Parathyroid adenoma (tissue), 2 donors: ENCODE data around the gene TRABD.

ENCODE experiments used
- H2AFZ ChIP-seq: fragments of 300-600 bp; sonication (generic); one replicate; pipeline ENCODE4 v1.7.0; 2017; ENCODE audit warnings: antibody characterized with exemption, mild to moderate bottlenecking
- H3K27ac ChIP-seq: fragments of 300-600 bp; sonication (generic); one replicate; pipeline ENCODE4 v1.7.0; 2017
- H3K27me3 ChIP-seq: fragments of 300-600 bp; sonication (generic); one replicate; pipeline ENCODE4 v1.7.0; 2017; ENCODE audit warnings: low read length; ENCODE audit not compliant: control insufficient read depth, insufficient read depth
- H3K36me3 ChIP-seq: fragments of 300-600 bp; sonication (generic); one replicate; pipeline ENCODE4 v1.7.0; 2017; ENCODE audit warnings: low read length; ENCODE audit not compliant: control insufficient read depth, insufficient read depth
- H3K4me1 ChIP-seq: fragments of 300-600 bp; sonication (generic); one replicate; pipeline ENCODE4 v1.7.0; 2017; ENCODE audit warnings: control low read depth
- H3K4me2 ChIP-seq: fragments of 300-600 bp; sonication (generic); one replicate; pipeline ENCODE4 v1.7.0; 2017; ENCODE audit warnings: low read length
- H3K4me3 ChIP-seq: fragments of 300-600 bp; sonication (generic); one replicate; pipeline ENCODE4 v1.7.0; 2017; ENCODE audit warnings: low read depth, low read length
- H3K79me2 ChIP-seq: fragments of 300-600 bp; sonication (generic); one replicate; pipeline ENCODE4 v1.7.0; 2017; ENCODE audit warnings: control low read depth
- H3K9ac ChIP-seq: fragments of 300-600 bp; sonication (generic); one replicate; pipeline ENCODE4 v1.7.0; 2017; ENCODE audit warnings: mild to moderate bottlenecking
- H3K9me3 ChIP-seq: fragments of 300-600 bp; sonication (generic); one replicate; pipeline ENCODE4 v1.7.0; 2017; ENCODE audit warnings: low read length; ENCODE audit not compliant: control insufficient read depth
- TF ChIP-seq, protein P1 (sequence below): fragments of 300-600 bp; sonication (generic); IDR thresholded peaks from one replicate; pipeline ENCODE4 v1.7.0; 2017; ENCODE audit warnings: antibody characterized with exemption, mild to moderate bottlenecking
- donor health status: primary hyperparathyroidism.

The TRABD gene

DNA sequence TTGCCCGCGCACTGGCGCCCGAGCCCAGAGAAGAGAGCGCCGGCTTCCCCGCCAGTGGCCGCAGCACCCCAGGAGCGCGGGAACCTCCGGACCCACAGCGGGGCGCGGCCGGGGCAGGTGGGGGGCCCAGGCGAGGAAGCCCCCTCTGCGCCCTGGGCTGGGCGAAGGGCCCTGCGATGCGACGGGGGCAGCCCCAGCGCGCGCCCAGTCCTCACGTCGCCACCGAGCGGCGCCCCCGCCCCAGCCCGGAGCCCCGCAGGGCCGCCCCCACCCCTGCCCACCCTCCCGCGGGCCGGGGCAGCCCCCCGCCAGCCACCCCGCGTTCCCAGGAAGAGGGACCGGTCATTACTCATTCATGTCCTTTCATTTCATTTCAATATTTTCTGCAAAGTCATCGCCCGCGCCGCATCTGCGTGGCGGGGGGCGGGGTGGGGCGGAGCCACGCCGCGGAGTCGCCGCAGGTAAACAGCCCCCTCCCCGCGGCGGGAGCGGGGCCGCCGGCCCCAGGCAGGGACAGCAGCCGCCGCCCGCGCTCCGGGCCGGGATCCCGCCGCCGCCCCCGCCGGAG, 15.9 kb upstream of the TRABD start:
- H3K4me3 ChIP-seq: no peak overlapping the region
- no peak overlapping the region for H3K27ac ChIP-seq
- H3K9me3 ChIP-seq: no peaks in the 10 kb centered on the region
- no peak overlapping the region for H2AFZ ChIP-seq
- peak overlapping the region; percentile 38 for H3K4me2 ChIP-seq
- TF ChIP-seq, protein P1, sequence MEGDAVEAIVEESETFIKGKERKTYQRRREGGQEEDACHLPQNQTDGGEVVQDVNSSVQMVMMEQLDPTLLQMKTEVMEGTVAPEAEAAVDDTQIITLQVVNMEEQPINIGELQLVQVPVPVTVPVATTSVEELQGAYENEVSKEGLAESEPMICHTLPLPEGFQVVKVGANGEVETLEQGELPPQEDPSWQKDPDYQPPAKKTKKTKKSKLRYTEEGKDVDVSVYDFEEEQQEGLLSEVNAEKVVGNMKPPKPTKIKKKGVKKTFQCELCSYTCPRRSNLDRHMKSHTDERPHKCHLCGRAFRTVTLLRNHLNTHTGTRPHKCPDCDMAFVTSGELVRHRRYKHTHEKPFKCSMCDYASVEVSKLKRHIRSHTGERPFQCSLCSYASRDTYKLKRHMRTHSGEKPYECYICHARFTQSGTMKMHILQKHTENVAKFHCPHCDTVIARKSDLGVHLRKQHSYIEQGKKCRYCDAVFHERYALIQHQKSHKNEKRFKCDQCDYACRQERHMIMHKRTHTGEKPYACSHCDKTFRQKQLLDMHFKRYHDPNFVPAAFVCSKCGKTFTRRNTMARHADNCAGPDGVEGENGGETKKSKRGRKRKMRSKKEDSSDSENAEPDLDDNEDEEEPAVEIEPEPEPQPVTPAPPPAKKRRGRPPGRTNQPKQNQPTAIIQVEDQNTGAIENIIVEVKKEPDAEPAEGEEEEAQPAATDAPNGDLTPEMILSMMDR: no peak
- no peaks in the 10 kb centered on the region for H3K36me3 ChIP-seq
- no peaks in the 10 kb centered on the region for H3K79me2 ChIP-seq
- H3K4me1 ChIP-seq: no peaks in the 10 kb centered on the region
- no peak overlapping the region for H3K9ac ChIP-seq
- H3K27me3 ChIP-seq: no peaks in the 10 kb centered on the region

DNA sequence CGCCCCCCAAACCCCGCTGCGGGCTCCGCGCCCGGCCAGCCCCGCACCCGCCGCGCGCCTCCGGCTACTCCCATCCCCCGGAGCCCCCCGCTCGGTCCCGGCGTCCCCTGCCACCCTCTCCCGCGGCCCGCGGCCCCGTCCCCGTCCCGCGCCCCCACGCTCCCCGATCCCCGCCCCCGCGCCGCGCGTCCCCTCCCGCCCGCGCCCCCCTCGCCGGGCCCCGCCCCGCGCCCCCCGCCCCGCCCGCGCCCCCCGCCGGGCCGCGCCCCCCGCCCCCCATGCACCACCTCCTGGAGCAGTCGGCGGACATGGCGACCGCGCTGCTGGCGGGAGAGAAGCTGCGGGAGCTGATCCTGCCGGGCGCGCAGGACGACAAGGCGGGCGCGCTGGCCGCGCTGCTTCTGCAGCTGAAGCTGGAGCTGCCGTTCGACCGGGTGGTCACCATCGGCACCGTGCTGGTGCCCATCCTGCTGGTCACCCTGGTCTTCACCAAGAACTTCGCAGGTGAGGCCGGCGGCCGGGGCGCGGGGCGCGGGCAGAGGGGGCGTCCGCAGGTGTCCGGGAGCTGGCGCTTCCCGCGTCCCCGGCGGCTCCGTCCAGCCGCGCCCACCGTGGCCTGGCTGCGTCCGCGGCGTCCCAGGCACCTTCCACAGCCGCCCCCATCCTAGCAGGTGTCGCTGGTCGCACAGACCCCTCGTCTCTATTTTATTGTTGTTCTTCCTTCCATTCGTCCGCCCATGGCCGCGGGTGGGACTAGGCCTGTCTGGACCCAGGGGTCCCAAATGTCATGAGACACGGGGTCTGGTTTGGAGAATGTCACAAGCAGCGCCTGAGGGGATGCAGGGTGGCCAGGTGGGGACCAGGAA, 15.0 kb upstream of the TRABD start, which contains the start of gene PANX2:
Gene PANX2, plus strand, starts transcription at position 279 of the 866 bp plus-strand sequence. Its CDS starts 0 bp downstream, at position 279.
- Histone ChIP-seq H3K4me1 (no peaks in the 10 kb centered on the region), H3K27ac (no peak within 1 kb of the TSS), H3K36me3 (no peaks in the 10 kb centered on the region), H3K9ac (no peak within 1 kb of the TSS), H3K4me3 (no peak within 1 kb of the TSS), H3K79me2 (no peaks in the 10 kb centered on the region), H3K27me3 (no peaks in the 10 kb centered on the region), H2AFZ (no peak within 1 kb of the TSS), H3K4me2 (peak within 1 kb of the TSS; percentile 47), H3K9me3 (no peaks in the 10 kb centered on the region)
- TF ChIP-seq, protein P1: no peak

DNA sequence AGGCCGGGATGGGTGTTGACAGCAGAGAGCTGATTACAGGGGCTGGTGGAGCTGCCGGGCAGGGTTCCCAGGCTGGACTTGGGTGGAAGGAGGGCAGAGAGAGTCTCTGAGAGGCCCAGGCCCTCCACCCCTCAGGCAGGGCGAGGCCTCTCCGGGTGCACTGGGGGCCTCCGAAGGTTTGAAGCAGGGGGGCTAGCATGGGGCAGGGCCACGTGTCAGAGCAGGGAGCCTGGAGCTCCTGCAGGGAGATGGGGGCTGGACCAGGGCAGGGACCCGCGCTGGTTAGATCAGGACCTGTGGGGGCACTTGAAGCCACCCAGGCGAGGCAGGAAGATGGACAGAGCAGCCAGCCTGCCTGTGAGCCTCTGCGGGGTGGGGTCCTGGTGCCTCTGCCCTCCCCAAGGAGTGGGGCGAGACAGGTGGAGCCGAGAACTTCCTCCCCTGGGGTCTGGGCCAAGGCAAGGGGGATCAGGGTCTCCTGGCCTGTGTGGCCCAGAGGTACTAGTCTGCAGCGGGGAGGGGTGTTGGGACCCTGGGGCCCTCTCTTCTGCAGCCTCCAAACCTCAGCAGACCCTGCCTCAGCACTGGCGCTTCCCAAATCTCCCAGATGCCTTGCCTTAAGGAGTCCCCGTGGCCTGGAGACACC, 14.3 kb upstream of the TRABD start:
- H3K27me3 ChIP-seq: no peaks in the 10 kb centered on the region

DNA sequence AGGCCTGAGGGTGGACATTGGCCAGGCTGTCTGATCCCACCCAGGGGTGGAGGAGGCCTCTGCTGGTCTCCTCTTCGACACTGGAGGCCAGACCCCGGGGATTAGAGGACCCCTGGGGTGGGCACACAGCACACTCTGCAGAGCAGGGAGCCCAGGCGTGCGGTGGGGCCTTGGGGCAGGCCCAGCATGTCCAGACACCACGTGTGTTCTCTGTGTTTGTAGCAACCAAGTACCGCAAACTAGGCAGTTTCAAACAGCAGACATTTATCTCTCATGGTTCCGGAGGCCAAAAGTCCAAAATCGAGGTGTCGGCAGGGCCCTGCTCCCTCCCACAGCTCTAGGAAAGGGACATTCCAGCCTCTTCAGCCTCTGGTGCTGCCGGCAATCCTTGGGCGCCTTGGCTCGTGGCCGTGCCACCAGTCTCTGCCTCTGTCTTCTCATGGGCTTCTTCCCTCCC, 13.7 kb upstream of the TRABD start:
- Histone ChIP-seq H3K27ac (no peak overlapping the region), H3K36me3 (no peaks in the 10 kb centered on the region), H3K4me3 (no peak overlapping the region), H2AFZ (no peak overlapping the region), H3K27me3 (no peaks in the 10 kb centered on the region), H3K4me2 (no peak overlapping the region), H3K9ac (no peak overlapping the region), H3K9me3 (no peaks in the 10 kb centered on the region), H3K79me2 (no peaks in the 10 kb centered on the region), H3K4me1 (no peaks in the 10 kb centered on the region)
- TF ChIP-seq, protein P1: no peak

More for the DNA sequence above, 14.3 kb upstream of the TRABD start:
- no peaks in the 10 kb centered on the region for H3K9me3 ChIP-seq
- peak overlapping the region; percentile 47 for H3K4me2 ChIP-seq
- H3K4me1 ChIP-seq: no peaks in the 10 kb centered on the region
- no peaks in the 10 kb centered on the region for H3K36me3 ChIP-seq
- H2AFZ ChIP-seq: no peak overlapping the region
- no peak overlapping the region for H3K4me3 ChIP-seq
- H3K79me2 ChIP-seq: no peaks in the 10 kb centered on the region
- H3K27ac ChIP-seq: no peak overlapping the region
- no peak overlapping the region for H3K9ac ChIP-seq
- TF ChIP-seq, protein P1: no peak
